Measurements from ENCODE around the gene PTCH2. TPM values are rescaled to one million over a fixed set of nuclear protein-coding genes. Genes with fewer than 3 reads are reported as not detected.
"Not testable (repeated sequence)": the region's sequence is repeated elsewhere in the genome, so short reads cannot be mapped to it uniquely, and the experiment has no call there.

The PTCH2 gene
- total RNA-seq, 1 experiment from 2014 or later, result not detected

- Histone ChIP-seq H4K20me1 (ENCODE audit: low read length) (no peaks in the 10 kb centered on the region), H3K36me3 (ENCODE audit: low read depth, low read length) (no peaks in the 10 kb centered on the region), H3K9me3 (ENCODE audit: low read length) (no peaks in the 10 kb centered on the region), H3K9me2 (replicated peaks; ENCODE audit: low read length) (no peaks in the 10 kb centered on the region), H3K4me3 (ENCODE audit: low read length) (no peak overlapping the region), H2AFZ (ENCODE audit: low read length) (no peak overlapping the region), H3K27ac (ENCODE audit: low read length) (no peak overlapping the region), H3K27me3 (ENCODE audit: low read length) (no peaks in the 10 kb centered on the region), H3F3A (ENCODE audit: low read length, unreplicated experiment) (no peaks in the 10 kb centered on the region), H3K4me1 (ENCODE audit: insufficient read depth, low read length) (peaks cover 33% of the 10 kb centered on the region), H3K4me2 (ENCODE audit: low read length) (no peak overlapping the region), H3K9ac (ENCODE audit: low read length) (no peak overlapping the region), H3K79me2 (ENCODE audit: low read length) (no peaks in the 10 kb centered on the region)
- POLR2A ChIA-PET (ENCODE audit: unreplicated experiment), result no interaction called here
- intact Hi-C loops (cut with micrococcal nuclease), result no loop called here
- DNase-seq (no peak), ATAC-seq (no peak)
- TF ChIP-seq EZH2 (IDR thresholded peaks at IDR 0.05; ENCODE audit: low read length, unreplicated experiment) (no peak), EZH2phosphoT487 (IDR thresholded peaks at IDR 0.05; ENCODE audit: borderline replicate concordance, low read length) (no peak), CTCF (conservative IDR thresholded peaks at IDR 0.05; ENCODE audit: low read depth, low read length) (no peak)
- CTCF ChIA-PET, result no interaction called here
- no TSS peak for BruUV-seq (replicated peaks)
These were observed 30.1 kb downstream of the PTCH2 start for GRCh38 chr1:44812822-44813543.

GRCh38 chr1:44811234-44811633 is 31.8 kb downstream of the PTCH2 start:
- BruUV-seq (replicated peaks), result no TSS peak
- Histone ChIP-seq H3K36me3 (ENCODE audit: low read depth, low read length) (no peaks in the 10 kb centered on the region), H3K4me3 (ENCODE audit: low read length) (no peak overlapping the region), H3K27ac (ENCODE audit: low read length) (no peak overlapping the region), H3K9me3 (ENCODE audit: low read length) (no peaks in the 10 kb centered on the region), H3F3A (ENCODE audit: low read length, unreplicated experiment) (peaks cover 5% of the 10 kb centered on the region), H2AFZ (ENCODE audit: low read length) (no peak overlapping the region), H3K9me2 (replicated peaks; ENCODE audit: low read length) (no peaks in the 10 kb centered on the region), H3K79me2 (ENCODE audit: low read length) (no peaks in the 10 kb centered on the region), H3K4me2 (ENCODE audit: low read length) (no peak overlapping the region), H3K27me3 (ENCODE audit: low read length) (no peaks in the 10 kb centered on the region), H3K4me1 (ENCODE audit: insufficient read depth, low read length) (peaks cover 51% of the 10 kb centered on the region), H3K9ac (ENCODE audit: low read length) (no peak overlapping the region), H4K20me1 (ENCODE audit: low read length) (no peaks in the 10 kb centered on the region)
- CTCF ChIA-PET, result no interaction called here
- DNase-seq, result no peak
- no peak for TF ChIP-seq CTCF (conservative IDR thresholded peaks at IDR 0.05; ENCODE audit: low read depth, low read length)
- no peak for TF ChIP-seq EZH2phosphoT487 (IDR thresholded peaks at IDR 0.05; ENCODE audit: borderline replicate concordance, low read length)
- no peak for TF ChIP-seq EZH2 (IDR thresholded peaks at IDR 0.05; ENCODE audit: low read length, unreplicated experiment)
- POLR2A ChIA-PET (ENCODE audit: unreplicated experiment), result no interaction called here
- ATAC-seq, result no peak
- intact Hi-C loops (cut with micrococcal nuclease), result no loop called here

GRCh38 chr1:44810762-44811105 is 32.3 kb downstream of the PTCH2 start:
- H3F3A ChIP-seq (ENCODE audit: low read length, unreplicated experiment); H3K27ac ChIP-seq (ENCODE audit: low read length); H3K4me2 ChIP-seq (ENCODE audit: low read length); H3K79me2 ChIP-seq (ENCODE audit: low read length); H2AFZ ChIP-seq (ENCODE audit: low read length); H3K9me2 ChIP-seq (replicated peaks; ENCODE audit: low read length); H3K36me3 ChIP-seq (ENCODE audit: low read depth, low read length); intact Hi-C loops (cut with micrococcal nuclease); CTCF ChIA-PET; DNase-seq; H3K9ac ChIP-seq (ENCODE audit: low read length); H4K20me1 ChIP-seq (ENCODE audit: low read length); POLR2A ChIA-PET (ENCODE audit: unreplicated experiment); H3K4me3 ChIP-seq (ENCODE audit: low read length); BruUV-seq (replicated peaks); H3K27me3 ChIP-seq (ENCODE audit: low read length); ATAC-seq; H3K9me3 ChIP-seq (ENCODE audit: low read length): not testable (repeated sequence)
- H3K4me1 ChIP-seq (ENCODE audit: insufficient read depth, low read length), result peaks cover 51% of the 10 kb centered on the region
